Measurements from ENCODE around the gene SLC22A24.
"Not testable (repeated sequence)": the region's sequence is repeated elsewhere in the genome, so short reads cannot be mapped to it uniquely, and the experiment has no call there.

The SLC22A24 gene

DNA sequence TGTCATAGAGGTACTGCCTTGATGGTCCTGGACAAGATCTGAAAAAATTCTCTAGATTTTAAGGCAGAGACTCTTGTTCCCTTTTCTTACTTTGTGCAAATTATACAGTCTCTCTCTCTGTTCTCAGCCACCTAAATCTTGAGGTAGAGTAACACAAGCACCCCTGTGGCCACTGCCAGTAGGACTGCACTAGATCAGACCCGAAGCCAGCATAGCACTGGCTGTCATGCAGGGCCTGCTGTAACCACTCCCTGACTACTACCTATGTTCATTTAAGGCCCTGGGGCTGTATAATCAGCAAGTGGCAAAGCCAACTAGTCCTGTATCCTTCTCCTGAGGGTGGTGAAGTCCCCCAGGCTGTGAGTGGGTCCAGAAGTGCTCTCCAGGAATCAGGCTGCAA is 11.8 kb upstream of the SLC22A24 start:
- DNase-seq (ENCODE audit: extremely low spot score), result no peak
- ChIA-PET POLR2A (no interaction called here), CTCF (no interaction called here)
- TF ChIP-seq L3MBTL2 (conservative IDR thresholded peaks at IDR 0.05) (no peak), ARNT (IDR thresholded peaks at IDR 0.05) (no peak)

DNA sequence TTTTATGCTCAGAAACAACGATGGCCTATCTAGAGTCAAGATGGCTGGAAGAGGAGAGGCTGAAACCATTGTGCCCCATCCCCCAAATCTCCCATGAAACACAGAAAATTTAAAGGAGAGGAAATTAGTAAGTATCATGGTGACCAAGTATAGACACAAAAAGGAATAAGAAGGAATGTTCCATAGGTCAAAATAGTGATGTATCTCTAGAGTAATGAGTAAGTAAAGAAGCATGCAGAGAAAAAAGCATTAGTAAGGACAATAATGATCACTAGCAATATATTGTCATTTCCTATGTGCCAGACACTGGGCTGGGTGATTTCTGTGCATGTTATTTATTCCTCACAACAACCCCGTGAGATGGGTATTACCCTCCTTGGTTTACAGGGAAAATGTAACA is 2.6 kb upstream of the SLC22A24 start:
- TF ChIP-seq SUZ12 (IDR thresholded peaks at IDR 0.05) (no peak), ZNF384 (IDR thresholded peaks at IDR 0.05) (no peak), HDGF (IDR thresholded peaks at IDR 0.05; ENCODE audit: borderline replicate concordance) (no peak), BHLHE40 (IDR thresholded peaks at IDR 0.05; ENCODE audit: borderline replicate concordance) (no peak), TARDBP (IDR thresholded peaks at IDR 0.05) (no peak), CTBP1 (IDR thresholded peaks at IDR 0.05; ENCODE audit: borderline replicate concordance) (no peak), SP1 (IDR thresholded peaks at IDR 0.05) (no peak), FOXM1 (IDR thresholded peaks at IDR 0.05; ENCODE audit: borderline replicate concordance) (no peak), FOXK2 (IDR thresholded peaks at IDR 0.05) (no peak), L3MBTL2 (conservative IDR thresholded peaks at IDR 0.05) (no peak), FOXA1 (IDR thresholded peaks at IDR 0.05) (no peak), LEF1 (IDR thresholded peaks at IDR 0.05; ENCODE audit: borderline replicate concordance) (no peak), ARNT (IDR thresholded peaks at IDR 0.05) (no peak), ELF4 (IDR thresholded peaks at IDR 0.05) (no peak), NFRKB (IDR thresholded peaks at IDR 0.05) (no peak)
- TF ChIP-seq, protein P1, sequence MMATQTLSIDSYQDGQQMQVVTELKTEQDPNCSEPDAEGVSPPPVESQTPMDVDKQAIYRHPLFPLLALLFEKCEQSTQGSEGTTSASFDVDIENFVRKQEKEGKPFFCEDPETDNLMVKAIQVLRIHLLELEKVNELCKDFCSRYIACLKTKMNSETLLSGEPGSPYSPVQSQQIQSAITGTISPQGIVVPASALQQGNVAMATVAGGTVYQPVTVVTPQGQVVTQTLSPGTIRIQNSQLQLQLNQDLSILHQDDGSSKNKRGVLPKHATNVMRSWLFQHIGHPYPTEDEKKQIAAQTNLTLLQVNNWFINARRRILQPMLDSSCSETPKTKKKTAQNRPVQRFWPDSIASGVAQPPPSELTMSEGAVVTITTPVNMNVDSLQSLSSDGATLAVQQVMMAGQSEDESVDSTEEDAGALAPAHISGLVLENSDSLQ (IDR thresholded peaks at IDR 0.05), result no peak
- CTCF ChIA-PET, result no interaction called here
- POLR2A ChIA-PET, result no interaction called here
- DNase-seq (ENCODE audit: extremely low spot score), result no peak

DNA sequence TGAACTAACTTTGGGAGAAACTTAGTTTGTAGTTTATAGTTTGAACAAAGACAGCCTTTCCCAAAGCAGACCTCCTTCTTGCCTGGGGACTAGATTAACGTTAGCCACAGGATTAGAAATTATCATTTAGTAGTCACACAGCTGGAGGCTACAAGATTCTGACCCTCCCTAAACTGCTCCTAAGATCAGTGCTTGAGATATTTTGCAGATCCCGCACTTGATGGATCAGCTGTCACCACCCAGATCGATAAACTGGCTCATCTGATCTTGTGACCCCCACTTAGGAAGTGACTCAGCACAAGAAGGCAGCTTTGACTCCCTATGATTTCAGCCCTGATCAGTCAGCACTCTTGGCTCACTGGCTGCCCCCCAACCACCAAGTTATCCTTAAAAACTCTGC is 1.6 kb downstream of the SLC22A24 start:
- DNase-seq (ENCODE audit: extremely low spot score), result no peak
- CTCF ChIA-PET, result no interaction called here

DNA sequence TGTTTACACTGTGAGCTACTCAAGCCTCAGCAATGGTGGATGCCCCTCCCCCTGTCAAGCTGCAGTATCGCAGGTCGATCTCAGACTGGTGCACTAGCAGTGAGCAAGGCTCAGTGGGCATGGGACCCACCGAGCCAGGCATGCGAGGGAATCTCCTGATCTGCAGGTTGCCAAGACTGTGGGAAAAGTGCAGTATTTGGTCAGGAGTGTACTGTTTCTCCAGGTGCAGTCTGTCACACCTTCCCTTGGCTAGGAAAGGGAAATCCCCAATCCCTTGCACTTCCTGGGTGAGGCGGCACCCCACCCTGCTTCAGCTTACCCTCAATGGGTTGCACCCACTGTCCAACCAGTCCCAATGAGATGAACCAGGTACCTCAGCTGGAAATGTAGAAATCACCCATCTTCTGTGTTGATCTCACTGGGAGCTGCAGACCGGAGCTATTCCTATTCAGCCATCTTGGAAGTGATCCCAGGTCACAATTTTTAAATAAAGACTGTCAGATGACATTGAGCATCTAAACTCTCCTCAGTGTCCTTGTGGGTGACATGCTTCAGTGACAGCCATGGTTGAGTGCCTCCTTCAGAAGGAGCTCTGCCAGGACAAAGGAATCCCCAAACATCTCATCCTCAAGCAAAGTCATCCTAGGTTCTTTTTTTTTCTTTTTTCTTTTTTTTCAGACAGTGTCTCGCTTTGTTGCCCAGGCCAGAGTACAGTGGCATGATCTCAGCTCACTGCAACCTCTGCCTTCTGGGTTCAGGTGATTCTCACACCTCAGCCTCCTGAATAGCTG is 10.8 kb downstream of the SLC22A24 start:
- DNase-seq (ENCODE audit: extremely low spot score), result no peak
- no peak for TF ChIP-seq BHLHE40 (IDR thresholded peaks at IDR 0.05; ENCODE audit: borderline replicate concordance)
- TF ChIP-seq ZNF384 (IDR thresholded peaks at IDR 0.05), result no peak
- ChIA-PET CTCF (no interaction called here), POLR2A (no interaction called here)

More for the DNA sequence above, 1.6 kb downstream of the SLC22A24 start:
- POLR2A ChIA-PET, result no interaction called here
- TF ChIP-seq LEF1 (IDR thresholded peaks at IDR 0.05; ENCODE audit: borderline replicate concordance) (no peak), ZNF384 (IDR thresholded peaks at IDR 0.05) (no peak), NFRKB (IDR thresholded peaks at IDR 0.05) (no peak), ARNT (IDR thresholded peaks at IDR 0.05) (no peak), SP1 (IDR thresholded peaks at IDR 0.05) (no peak), CTBP1 (IDR thresholded peaks at IDR 0.05; ENCODE audit: borderline replicate concordance) (no peak), BHLHE40 (IDR thresholded peaks at IDR 0.05; ENCODE audit: borderline replicate concordance) (no peak)

DNA sequence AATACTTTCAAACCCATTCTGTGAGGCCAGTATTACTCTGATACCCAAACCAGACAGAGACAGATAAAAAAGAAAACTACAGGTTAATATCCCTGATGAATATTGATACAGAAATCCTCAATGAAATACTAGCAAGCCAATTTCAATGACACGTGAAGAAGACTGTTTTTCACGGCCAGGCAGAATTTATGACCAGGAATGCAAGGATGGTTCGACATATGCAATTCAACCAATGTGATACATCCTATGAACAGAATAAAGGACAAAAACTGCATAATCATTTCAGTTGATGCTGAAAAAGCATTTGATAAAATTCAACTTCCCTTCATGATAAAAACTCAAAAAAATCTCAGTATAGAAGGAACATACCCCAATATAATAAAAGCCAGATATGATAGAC is 44.5 kb downstream of the SLC22A24 start:
- TF ChIP-seq SP1 (IDR thresholded peaks at IDR 0.05) (no peak), HDGF (IDR thresholded peaks at IDR 0.05; ENCODE audit: borderline replicate concordance) (no peak), NFRKB (IDR thresholded peaks at IDR 0.05) (no peak), FOXA1 (IDR thresholded peaks at IDR 0.05) (no peak), TARDBP (IDR thresholded peaks at IDR 0.05) (no peak), L3MBTL2 (conservative IDR thresholded peaks at IDR 0.05) (no peak), CTBP1 (IDR thresholded peaks at IDR 0.05; ENCODE audit: borderline replicate concordance) (no peak), FOXM1 (IDR thresholded peaks at IDR 0.05; ENCODE audit: borderline replicate concordance) (no peak), LEF1 (IDR thresholded peaks at IDR 0.05; ENCODE audit: borderline replicate concordance) (no peak), FOXK2 (IDR thresholded peaks at IDR 0.05) (no peak), ARNT (IDR thresholded peaks at IDR 0.05) (no peak), SUZ12 (IDR thresholded peaks at IDR 0.05) (no peak)
- ChIA-PET POLR2A (no interaction called here), CTCF (no interaction called here)
- DNase-seq (ENCODE audit: extremely low spot score), result no peak

- TF ChIP-seq ELF4 (IDR thresholded peaks at IDR 0.05) (no peak), CTBP1 (IDR thresholded peaks at IDR 0.05; ENCODE audit: borderline replicate concordance) (no peak)
- DNase-seq (ENCODE audit: extremely low spot score), result no peak
- ChIA-PET CTCF (no interaction called here), POLR2A (no interaction called here)
Observed at GRCh38 chr11:63080682-63081081, 63.3 kb downstream of the SLC22A24 start.

DNA sequence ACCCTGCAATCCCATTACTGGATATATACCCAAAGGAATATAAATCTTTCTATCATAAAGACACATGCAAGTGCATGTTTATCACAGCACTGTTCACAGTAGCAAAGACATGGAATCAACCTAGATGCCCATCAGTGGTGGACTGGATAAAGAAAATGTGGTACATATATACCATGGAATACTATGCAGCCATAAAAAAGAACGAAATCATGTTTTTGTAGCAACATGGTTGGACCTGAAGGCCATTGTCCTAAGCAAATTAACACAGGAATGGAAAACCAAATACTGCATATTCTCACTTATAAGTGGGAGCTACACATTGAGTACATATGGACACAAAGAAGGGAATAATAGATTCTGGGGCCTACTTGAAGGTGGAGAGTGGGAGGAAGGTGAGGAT is 97.8 kb downstream of the SLC22A24 start:
- POLR2A ChIA-PET; CTCF ChIA-PET; DNase-seq (ENCODE audit: extremely low spot score): not testable (repeated sequence)

DNA sequence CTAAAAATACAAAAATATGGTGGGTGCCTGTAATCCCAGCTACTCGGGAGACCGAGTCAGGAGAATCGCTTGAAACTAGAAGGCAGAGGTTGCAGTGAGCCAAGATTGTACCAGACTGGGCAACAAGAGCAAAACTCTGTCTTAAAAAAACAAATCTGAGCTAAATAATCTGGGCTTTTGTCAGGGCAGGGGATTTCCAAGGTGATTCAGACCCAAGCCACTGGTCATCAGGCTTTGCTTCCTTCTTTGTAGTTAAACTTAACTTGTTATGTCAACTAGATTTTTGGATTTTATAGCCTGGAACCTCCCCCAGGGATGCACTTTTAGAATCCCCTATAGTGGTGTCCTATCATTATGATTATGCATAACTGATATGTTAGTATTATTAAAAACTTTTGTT is 101.4 kb downstream of the SLC22A24 start:
- no peak for TF ChIP-seq FOXA1 (IDR thresholded peaks at IDR 0.05)
- TF ChIP-seq FOXM1 (IDR thresholded peaks at IDR 0.05; ENCODE audit: borderline replicate concordance), result no peak
- no peak for TF ChIP-seq LEF1 (IDR thresholded peaks at IDR 0.05; ENCODE audit: borderline replicate concordance)
- TF ChIP-seq, protein P1 (IDR thresholded peaks at IDR 0.05), result no peak
- no peak for TF ChIP-seq SUZ12 (IDR thresholded peaks at IDR 0.05)
- no peak for TF ChIP-seq HDGF (IDR thresholded peaks at IDR 0.05; ENCODE audit: borderline replicate concordance)
- no peak for TF ChIP-seq ELF4 (IDR thresholded peaks at IDR 0.05)
- no peak for TF ChIP-seq ARNT (IDR thresholded peaks at IDR 0.05)
- no peak for TF ChIP-seq TARDBP (IDR thresholded peaks at IDR 0.05)
- no peak for TF ChIP-seq FOXK2 (IDR thresholded peaks at IDR 0.05)
- TF ChIP-seq CTBP1 (IDR thresholded peaks at IDR 0.05; ENCODE audit: borderline replicate concordance), result no peak
- no peak for TF ChIP-seq SP1 (IDR thresholded peaks at IDR 0.05)
- TF ChIP-seq ZNF384 (IDR thresholded peaks at IDR 0.05), result no peak
- no peak for TF ChIP-seq BHLHE40 (IDR thresholded peaks at IDR 0.05; ENCODE audit: borderline replicate concordance)
- TF ChIP-seq L3MBTL2 (conservative IDR thresholded peaks at IDR 0.05), result no peak
- no peak for TF ChIP-seq NFRKB (IDR thresholded peaks at IDR 0.05)
- ChIA-PET CTCF (no interaction called here), POLR2A (no interaction called here)
- no peak for DNase-seq (ENCODE audit: extremely low spot score)
